ENCODE data around the gene TRAK1.

TRAK1 gene

GRCh38 chr3:42068303-42069088 lies 22.7 kb upstream of the TRAK1 start:
- no peak for DNase-seq

DNA sequence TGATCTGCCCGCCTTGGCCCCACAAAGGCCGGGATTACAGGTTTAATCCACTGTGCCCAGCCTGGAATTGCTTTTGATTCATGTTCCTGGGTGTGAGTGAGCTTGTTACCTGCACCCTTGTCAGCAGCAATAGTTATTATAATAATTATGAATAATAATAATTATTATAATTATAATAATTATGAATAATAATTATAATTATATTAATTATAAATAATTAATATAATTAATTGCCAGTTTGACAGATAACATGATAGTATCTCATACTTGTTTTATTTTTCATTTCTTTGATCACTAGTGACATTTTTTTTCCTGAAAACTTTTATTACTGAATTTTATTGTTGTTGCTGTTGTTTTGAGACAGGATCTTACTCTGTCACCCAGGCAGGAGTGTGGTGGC lies 21.1 kb upstream of the TRAK1 start:
- DNase-seq: no peak

- DNase-seq: no peak
Observed at GRCh38 chr3:42070524-42070923, 20.6 kb upstream of the TRAK1 start.

GRCh38 chr3:42071904-42072812 lies 19.0 kb upstream of the TRAK1 start:
- DNase-seq: no peak

- no peak for DNase-seq
Observed at GRCh38 chr3:42072831-42073301, 18.3 kb upstream of the TRAK1 start.

GRCh38 chr3:42077785-42078184 lies 13.4 kb upstream of the TRAK1 start:
- no peak for DNase-seq

DNA sequence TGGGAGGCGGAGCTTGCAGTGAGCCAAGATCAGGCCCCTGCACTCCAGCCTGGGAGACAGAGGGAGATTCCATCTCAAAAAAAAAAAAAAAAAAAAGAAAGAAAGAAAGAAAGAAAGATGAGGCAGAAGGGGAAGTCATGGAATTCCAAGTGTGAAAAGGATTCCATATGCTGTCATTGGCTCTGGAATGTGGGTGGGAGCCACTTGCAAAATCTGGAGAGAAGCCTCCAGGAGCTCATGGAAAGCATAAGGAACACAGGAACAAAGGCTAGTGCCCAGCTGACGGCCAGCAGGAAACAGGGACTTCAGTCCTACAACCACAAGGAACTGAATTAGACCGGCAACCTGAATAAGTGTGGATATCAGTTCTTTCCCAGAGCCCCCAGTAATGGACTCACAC lies 12.5 kb upstream of the TRAK1 start:
- no peak for DNase-seq

GRCh38 chr3:42079701-42080452 lies 11.3 kb upstream of the TRAK1 start:
- no peak for DNase-seq

DNA sequence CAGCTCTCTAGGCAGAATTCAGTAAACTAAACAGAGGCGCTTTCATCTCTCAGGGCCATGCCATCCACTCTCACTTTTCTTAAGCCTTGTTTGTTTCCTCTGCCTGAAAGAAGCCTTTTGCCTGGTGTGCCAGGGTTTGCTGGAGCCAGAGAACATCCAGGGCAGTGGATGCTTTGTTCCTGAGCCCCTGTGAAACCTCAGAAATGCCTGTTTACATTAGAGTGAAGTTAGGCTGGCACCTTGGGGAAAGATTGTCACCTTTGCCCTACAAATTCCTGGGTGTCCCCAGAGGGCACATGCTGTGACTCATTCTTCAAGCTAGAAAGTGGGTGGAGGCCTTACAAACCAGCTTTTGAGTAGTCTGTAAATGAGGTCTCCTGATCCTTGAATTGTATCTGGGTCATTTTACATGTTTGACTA lies 10.7 kb upstream of the TRAK1 start:
- DNase-seq: no peak

DNA sequence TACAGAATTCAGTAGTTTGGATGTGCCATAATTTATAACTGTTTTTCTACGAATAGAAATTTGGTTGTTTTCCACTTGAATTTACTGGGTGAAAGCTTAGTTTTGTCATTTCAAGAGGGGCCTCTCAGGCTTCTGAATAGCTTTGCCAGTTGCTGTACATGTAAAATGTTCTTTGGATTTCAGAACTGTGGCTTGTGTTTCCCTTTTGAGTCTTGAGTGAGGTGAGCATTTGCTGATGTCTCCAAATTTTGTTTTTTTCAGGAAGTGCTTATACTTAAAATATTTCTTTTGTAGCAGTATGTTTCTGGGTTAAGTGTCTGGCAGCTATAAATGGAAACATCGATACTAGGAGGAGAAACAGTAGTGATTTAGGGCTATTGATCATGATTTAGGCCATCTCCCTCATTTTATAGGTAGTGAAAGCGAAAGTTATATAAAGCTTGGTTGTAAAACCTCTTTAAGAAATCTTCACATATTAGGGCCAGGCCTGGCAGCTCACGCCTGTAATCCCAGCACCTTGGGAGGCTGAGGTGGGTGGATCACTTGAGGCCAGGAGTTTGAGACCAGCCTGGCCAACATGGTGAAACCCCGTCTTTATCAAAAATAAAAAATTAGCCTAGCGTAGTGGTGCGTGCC lies 9.2 kb upstream of the TRAK1 start:
- no peak for DNase-seq

DNA sequence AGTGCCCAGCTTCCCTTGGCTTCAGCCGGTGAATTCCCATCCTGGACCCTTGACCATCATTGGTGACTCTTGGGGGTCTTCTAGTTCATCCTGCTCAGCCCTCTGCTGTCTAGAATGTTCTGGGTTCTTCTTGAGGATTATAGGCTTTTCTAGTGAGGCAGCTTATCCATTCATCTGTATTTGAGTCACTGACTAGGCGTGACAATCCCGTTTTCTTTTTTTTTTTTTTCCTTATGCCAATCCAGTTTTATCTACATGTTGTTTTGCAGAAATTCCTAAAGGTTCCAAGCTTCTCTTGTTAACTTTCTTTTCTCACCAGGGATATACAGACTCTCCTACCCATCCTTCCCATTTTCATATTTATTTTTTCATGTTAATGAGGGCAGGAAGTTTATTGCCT lies 6.6 kb upstream of the TRAK1 start:
- no peak for DNase-seq

DNA sequence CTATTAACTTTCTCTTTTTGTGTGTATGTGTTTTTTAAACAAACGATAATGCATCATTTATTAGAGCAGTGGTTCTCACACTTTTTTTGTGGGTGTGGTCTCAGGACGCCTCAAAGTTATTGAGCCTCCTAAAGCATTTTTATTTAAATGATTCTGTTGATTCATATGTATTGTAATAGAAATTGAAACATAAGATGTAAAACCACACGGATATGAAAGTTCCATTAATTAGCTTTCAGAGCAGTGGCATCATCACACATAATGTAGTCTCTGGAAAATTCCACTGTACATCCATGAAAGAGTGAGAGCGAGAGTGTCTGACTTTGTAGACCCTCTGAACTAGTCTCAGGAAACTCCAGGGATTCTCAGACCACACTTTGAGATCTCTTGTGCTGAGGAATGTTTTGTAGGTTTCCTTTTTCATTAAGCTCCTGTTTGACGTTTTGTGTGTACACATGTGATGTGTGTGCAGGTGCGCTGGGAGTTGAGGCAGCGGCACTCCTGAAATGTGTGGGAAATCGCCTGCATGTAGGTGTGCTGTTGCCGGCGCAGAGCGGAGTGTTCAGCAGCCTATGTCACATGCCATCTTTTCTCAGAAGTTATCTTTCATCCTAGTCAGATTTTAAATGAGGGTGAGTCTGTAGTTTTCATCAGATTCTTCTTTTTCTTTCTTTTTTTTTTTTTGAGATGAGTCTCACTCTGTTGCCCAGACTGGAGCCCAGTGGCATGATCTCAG lies 5.3 kb upstream of the TRAK1 start:
- DNase-seq: no peak

DNA sequence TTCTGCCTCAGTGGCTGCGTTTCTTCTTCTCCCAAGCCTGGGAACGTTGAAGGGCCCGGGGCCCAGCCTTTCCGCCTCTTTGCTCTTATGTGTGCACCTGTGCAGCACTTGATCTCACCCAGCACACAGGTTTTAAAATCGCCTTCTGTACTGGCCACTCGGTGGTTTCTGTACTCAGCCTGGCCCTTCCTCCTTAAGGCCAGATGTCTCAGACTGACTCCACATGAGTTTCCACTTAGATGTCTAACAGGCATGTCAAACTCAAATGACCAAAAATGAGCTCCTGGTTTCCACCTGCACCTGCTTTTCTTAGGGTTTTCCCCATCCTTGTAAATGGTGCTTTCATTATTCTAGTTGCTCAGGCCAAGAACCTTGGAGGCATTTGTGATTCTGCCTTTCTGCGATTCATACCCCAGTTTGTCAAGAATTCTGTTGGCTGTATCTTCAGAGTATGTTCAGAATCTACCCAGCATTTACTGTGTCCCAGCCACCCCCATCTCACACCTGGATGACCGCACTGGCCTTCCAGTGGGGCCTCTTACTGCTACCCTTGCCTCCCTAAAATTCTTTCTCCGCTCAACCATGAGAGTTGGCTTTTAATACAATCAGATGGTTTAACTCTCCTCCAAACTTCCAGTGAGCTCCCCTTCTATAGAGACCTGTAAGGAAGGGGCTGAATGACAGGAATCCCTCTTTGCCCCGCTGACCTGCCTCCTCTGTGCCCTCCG lies 2.2 kb upstream of the TRAK1 start:
- no peak for DNase-seq

DNA sequence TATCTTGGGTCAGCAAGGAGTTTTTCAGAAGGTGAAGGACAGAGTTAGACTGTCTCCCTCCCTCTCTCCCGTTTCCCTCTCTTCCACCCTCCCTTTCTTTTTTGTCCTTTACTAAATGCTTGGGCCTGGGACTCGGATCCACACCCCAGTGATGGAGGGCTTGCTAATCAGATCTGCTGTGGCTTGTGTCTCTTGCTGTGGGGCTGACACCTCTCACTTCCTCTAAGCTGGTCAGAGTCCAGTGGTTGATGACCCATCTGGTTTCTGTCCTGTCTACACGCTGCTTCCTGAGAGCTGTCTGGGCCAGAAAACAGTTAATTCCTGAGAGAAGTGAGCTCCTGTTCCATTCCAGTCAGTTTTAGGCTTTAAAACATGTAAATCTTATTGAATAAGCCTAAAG lies 849 bp downstream of the TRAK1 start:
- DNase-seq: no peak

DNA sequence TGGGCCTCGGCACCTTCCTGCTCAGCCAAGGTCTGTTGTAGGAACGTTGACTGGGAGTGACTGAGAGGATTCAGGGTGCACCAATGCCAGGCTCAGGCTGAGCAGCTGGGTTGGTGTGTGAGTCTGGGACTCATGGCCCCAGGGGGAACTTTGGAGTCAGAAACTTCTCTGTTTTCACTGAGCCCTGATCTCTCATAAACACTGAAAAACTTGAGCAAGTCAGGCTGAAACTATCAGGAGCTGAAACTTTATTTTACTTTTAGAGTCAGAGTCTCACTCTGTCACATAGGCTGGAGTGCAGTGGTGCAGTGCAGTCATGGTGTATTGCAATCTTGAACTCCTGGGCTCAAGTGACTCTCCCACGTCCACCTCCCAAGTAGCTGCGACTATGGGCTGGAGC lies 3.0 kb downstream of the TRAK1 start:
- DNase-seq: no peak

DNA sequence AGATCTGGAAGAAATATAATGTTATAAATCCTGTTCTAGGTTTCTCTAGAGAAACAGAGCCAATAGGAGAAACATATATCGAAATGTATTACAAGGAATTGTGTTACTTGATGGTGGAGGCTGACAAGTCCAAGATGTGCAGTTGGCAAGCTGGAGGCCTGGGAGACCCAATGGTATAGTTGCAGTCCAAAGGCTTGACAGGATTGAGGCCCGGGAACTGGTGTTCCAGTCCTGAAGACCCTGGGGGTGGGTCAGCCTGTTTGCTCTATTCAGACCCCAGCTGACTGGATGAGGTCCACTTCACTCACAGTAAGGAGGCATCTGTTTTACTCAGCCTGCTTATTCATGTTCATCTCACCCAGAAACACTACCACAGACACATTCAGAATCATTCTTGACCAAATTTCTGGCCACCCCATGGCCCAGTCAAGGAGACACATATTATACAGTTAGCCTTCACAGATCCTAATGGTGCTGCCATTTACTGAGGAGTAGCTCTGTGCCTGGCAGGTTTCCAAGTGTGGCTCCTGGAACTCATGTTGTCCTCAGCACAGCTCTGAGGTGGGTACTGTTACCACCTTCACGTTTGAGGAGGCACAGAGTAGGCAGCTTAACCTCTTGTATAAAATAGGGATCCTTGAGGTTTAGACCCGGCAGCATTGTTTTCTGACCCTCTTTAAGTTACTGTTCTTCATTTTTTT lies 3.7 kb downstream of the TRAK1 start:
- no peak for DNase-seq

DNA sequence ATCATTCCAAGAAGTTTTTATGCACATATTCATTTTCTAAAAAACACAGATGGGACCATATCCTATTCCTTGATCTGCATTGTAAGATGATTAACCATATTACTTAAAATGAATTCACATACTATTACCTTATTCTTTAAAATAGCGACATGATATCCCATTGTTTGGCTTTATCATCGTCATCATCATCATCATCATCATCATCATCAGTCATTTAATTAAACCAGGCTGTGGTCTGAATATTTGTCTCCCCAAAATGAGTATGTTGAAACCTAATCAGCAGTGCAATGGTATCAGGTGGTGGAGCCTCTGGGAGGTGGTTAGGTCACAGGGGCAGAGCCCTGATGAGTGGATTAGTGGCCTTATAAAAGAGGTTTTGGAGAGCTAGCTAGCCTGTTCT lies 4.4 kb downstream of the TRAK1 start:
- DNase-seq: no peak

GRCh38 chr3:42096796-42097565 lies 5.8 kb downstream of the TRAK1 start:
- no peak for DNase-seq

- no peak for DNase-seq
Observed at GRCh38 chr3:42097566-42097946, 6.4 kb downstream of the TRAK1 start.

- DNase-seq: no peak
Observed at GRCh38 chr3:42098171-42098570, 7.0 kb downstream of the TRAK1 start.

All from cortex of kidney (tissue), 1 donor.